NCI-H2196 treated with DMSO at 0.1 percent for 48 hours (cell line): ENCODE data around the gene KIF13A.
"Not testable (repeated sequence)": the region's sequence is repeated elsewhere in the genome, so short reads cannot be mapped to it uniquely, and the experiment has no call there.

Experiments
- DNase-seq: peaks from one replicate; lab custom pipeline; 2025; ENCODE audit not compliant: unreplicated experiment; lab: John Stamatoyannopoulos, UW

Gene KIF13A

GRCh38 chr6:17987447-17987696 lies at the start of gene KIF13A:
KIF13A (minus strand) TSS chr6:17987635; CDS start chr6:17987463, 172 bp downstream.
- DNase-seq = no peak

- DNase-seq = no peak
Observed at GRCh38 chr6:18036781-18037180, 49.3 kb upstream of the KIF13A start.

- DNase-seq = no peak
Observed at GRCh38 chr6:18035330-18035854, 48.0 kb upstream of the KIF13A start.

- no peak for DNase-seq
Observed at GRCh38 chr6:18034798-18035202, 47.4 kb upstream of the KIF13A start.

GRCh38 chr6:18031680-18032256 lies 44.3 kb upstream of the KIF13A start:
- DNase-seq = no peak

- no peak for DNase-seq
Observed at GRCh38 chr6:18031189-18031588, 43.8 kb upstream of the KIF13A start.

GRCh38 chr6:18028332-18028731 lies 40.9 kb upstream of the KIF13A start:
- DNase-seq = no peak

- no peak for DNase-seq
Observed at GRCh38 chr6:18025596-18025995, 38.2 kb upstream of the KIF13A start.

- no peak for DNase-seq
Observed at GRCh38 chr6:18024876-18025275, 37.4 kb upstream of the KIF13A start.

GRCh38 chr6:18023891-18024290 lies 36.5 kb upstream of the KIF13A start:
- no peak for DNase-seq

- DNase-seq = no peak
Observed at GRCh38 chr6:18022398-18023231, 35.2 kb upstream of the KIF13A start.

GRCh38 chr6:18021166-18021850 lies 33.9 kb upstream of the KIF13A start:
- DNase-seq = no peak

GRCh38 chr6:18020545-18020944 lies 33.1 kb upstream of the KIF13A start:
- not testable (repeated sequence) for DNase-seq

GRCh38 chr6:18019539-18020534 lies 32.4 kb upstream of the KIF13A start:
- DNase-seq = no peak

GRCh38 chr6:18019133-18019532 lies 31.7 kb upstream of the KIF13A start:
- DNase-seq = not testable (repeated sequence)

GRCh38 chr6:18016698-18017097 lies 29.3 kb upstream of the KIF13A start:
- DNase-seq = no peak

GRCh38 chr6:18016133-18016532 lies 28.7 kb upstream of the KIF13A start:
- no peak for DNase-seq

- DNase-seq = no peak
Observed at GRCh38 chr6:18011287-18011686, 23.9 kb upstream of the KIF13A start.

GRCh38 chr6:18010540-18010939 lies 23.1 kb upstream of the KIF13A start:
- not testable (repeated sequence) for DNase-seq

- no peak for DNase-seq
Observed at GRCh38 chr6:18004256-18004985, 17.0 kb upstream of the KIF13A start.
